Stimulated activated effector memory CD8-positive, alpha-beta T cell treated with anti-CD3 and anti-CD28 coated beads, Interleukin-12 subunit alpha, Interleukin-12 subunit beta, amount 100 ng/mL, for 72 hours (primary cell): ENCODE measurements around the gene NAP1L4.
"Not testable (repeated sequence)": the region's sequence is repeated elsewhere in the genome, so short reads cannot be mapped to it uniquely, and the experiment has no call there.

Experiments
- ATAC-seq: fragments of 150-1000 bp; cut with Tn5 transposase; 2 replicates; pipeline ENCODE4 v1.10.0; 2021
- DNase-seq, 2 donors: peaks; one replicate each; pipeline ENCODE4 v3.0.0; 2021 to 2022; ENCODE audit warnings: low spot score in 2 of 2
- H3K27ac Mint-ChIP-seq: one replicate; pipeline ENCODE4 v1.8.0; 2022; ENCODE audit warnings: mild to moderate bottlenecking, mixed read lengths
- H3K36me3 Mint-ChIP-seq: one replicate; pipeline ENCODE4 v1.8.0; 2022; ENCODE audit warnings: mild to moderate bottlenecking, mixed read lengths
- H3K4me1 Mint-ChIP-seq: one replicate; pipeline ENCODE4 v1.8.0; 2022; ENCODE audit warnings: mixed read lengths
- H3K4me3 Mint-ChIP-seq: one replicate; pipeline ENCODE4 v1.8.0; 2022; ENCODE audit warnings: mild to moderate bottlenecking, mixed read lengths
- H3K9me3 Mint-ChIP-seq: one replicate; pipeline ENCODE4 v1.8.0; 2022; ENCODE audit warnings: mixed read lengths

NAP1L4 gene

GRCh38 chr11:2943711-2944118 is 48.4 kb downstream of the NAP1L4 start:
- ATAC-seq (no peak), DNase-seq (no peak)
- Mint-ChIP-seq H3K4me3 (no peak overlapping the region), H3K36me3 (peaks cover 78% of the 10 kb centered on the region), H3K9me3 (peaks cover 3% of the 10 kb centered on the region), H3K4me1 (peaks cover 26% of the 10 kb centered on the region), H3K27ac (peak overlapping the region; percentile 57)

- peaks cover 26% of the 10 kb centered on the region for H3K4me1 Mint-ChIP-seq
Measured at GRCh38 chr11:2942872-2943710, 49.0 kb downstream of the NAP1L4 start.

GRCh38 chr11:2942447-2942846 is 49.7 kb downstream of the NAP1L4 start:
- DNase-seq (no peak), ATAC-seq (no peak)
- H3K36me3 Mint-ChIP-seq = peaks cover 78% of the 10 kb centered on the region
- no peak overlapping the region for H3K4me3 Mint-ChIP-seq
- peaks cover 26% of the 10 kb centered on the region for H3K4me1 Mint-ChIP-seq
- H3K9me3 Mint-ChIP-seq = peaks cover 11% of the 10 kb centered on the region
- H3K27ac Mint-ChIP-seq = peak overlapping the region; percentile 57

More at GRCh38 chr11:2942872-2943710, 49.0 kb downstream of the NAP1L4 start:
- no peak for ATAC-seq
- Mint-ChIP-seq H3K9me3 (peaks cover 6% of the 10 kb centered on the region), H3K36me3 (peaks cover 78% of the 10 kb centered on the region), H3K4me3 (no peak overlapping the region), H3K27ac (peak overlapping the region; percentile 57)
- DNase-seq = no peak

- H3K36me3 Mint-ChIP-seq = peaks cover 70% of the 10 kb centered on the region
- peaks cover 12% of the 10 kb centered on the region for H3K9me3 Mint-ChIP-seq
- no peak overlapping the region for H3K4me3 Mint-ChIP-seq
- DNase-seq (no peak), ATAC-seq (peak; percentile 9)
- H3K4me1 Mint-ChIP-seq = peaks cover 18% of the 10 kb centered on the region
- peak overlapping the region; percentile 86 for H3K27ac Mint-ChIP-seq
Measured at GRCh38 chr11:2940921-2941821, 51.0 kb downstream of the NAP1L4 start.

GRCh38 chr11:2940147-2940920 is 51.8 kb downstream of the NAP1L4 start:
- DNase-seq (no peak), ATAC-seq (peak; percentile 82)
- Mint-ChIP-seq H3K9me3 (peaks cover 12% of the 10 kb centered on the region), H3K36me3 (peaks cover 61% of the 10 kb centered on the region), H3K4me1 (peaks cover 12% of the 10 kb centered on the region), H3K27ac (peak overlapping the region; percentile 86), H3K4me3 (no peak overlapping the region)

GRCh38 chr11:2938458-2939418 is 53.4 kb downstream of the NAP1L4 start:
- not testable (repeated sequence) for ATAC-seq, H3K4me3 Mint-ChIP-seq, DNase-seq
- H3K36me3 Mint-ChIP-seq = peaks cover 47% of the 10 kb centered on the region
- peaks cover 10% of the 10 kb centered on the region for H3K4me1 Mint-ChIP-seq
- peaks cover 12% of the 10 kb centered on the region for H3K9me3 Mint-ChIP-seq
- H3K27ac Mint-ChIP-seq = peak overlapping the region; percentile 86

- ATAC-seq, H3K4me3 Mint-ChIP-seq, DNase-seq: not testable (repeated sequence)
- H3K9me3 Mint-ChIP-seq = peaks cover 12% of the 10 kb centered on the region
- peaks cover 43% of the 10 kb centered on the region for H3K36me3 Mint-ChIP-seq
- H3K27ac Mint-ChIP-seq = peak overlapping the region; percentile 86
- H3K4me1 Mint-ChIP-seq = peaks cover 11% of the 10 kb centered on the region
Measured at GRCh38 chr11:2937641-2938457, 54.3 kb downstream of the NAP1L4 start.

- Mint-ChIP-seq H3K27ac (no peak overlapping the region), H3K36me3 (peaks cover 40% of the 10 kb centered on the region), H3K4me1 (peaks cover 28% of the 10 kb centered on the region), H3K4me3 (no peak overlapping the region), H3K9me3 (peaks cover 12% of the 10 kb centered on the region)
- no peak for DNase-seq
- ATAC-seq = no peak
Measured at GRCh38 chr11:2934611-2935239, 57.4 kb downstream of the NAP1L4 start.

- no peak for DNase-seq
- Mint-ChIP-seq H3K36me3 (peaks cover 37% of the 10 kb centered on the region), H3K4me1 (peaks cover 29% of the 10 kb centered on the region), H3K9me3 (peaks cover 12% of the 10 kb centered on the region), H3K4me3 (no peak overlapping the region), H3K27ac (peak overlapping the region; percentile 79)
- no peak for ATAC-seq
Measured at GRCh38 chr11:2934021-2934550, 58.0 kb downstream of the NAP1L4 start.

- Mint-ChIP-seq H3K4me1 (peaks cover 29% of the 10 kb centered on the region), H3K36me3 (peaks cover 31% of the 10 kb centered on the region), H3K4me3 (peak overlapping the region; percentile 31), H3K27ac (peak overlapping the region; percentile 79), H3K9me3 (peaks cover 7% of the 10 kb centered on the region)
- DNase-seq (peak in 1 of 2 donors; percentile 51), ATAC-seq (peak; percentile 81)
Measured at GRCh38 chr11:2933375-2934020, 58.6 kb downstream of the NAP1L4 start.

GRCh38 chr11:2932850-2933251 is 59.3 kb downstream of the NAP1L4 start:
- no peak for DNase-seq
- Mint-ChIP-seq H3K36me3 (peaks cover 31% of the 10 kb centered on the region), H3K4me3 (peak overlapping the region; percentile 31), H3K27ac (peak overlapping the region; percentile 79), H3K4me1 (peaks cover 35% of the 10 kb centered on the region), H3K9me3 (peaks cover 6% of the 10 kb centered on the region)
- ATAC-seq = peak; percentile 22
